Type B pancreatic cell (in vitro differentiated cells): ENCODE measurements around the gene MOB2. TPM values are rescaled to one million over a fixed set of nuclear protein-coding genes. Genes with fewer than 3 reads are reported as not detected.

Experiments
- DNase-seq: peaks from one replicate; pipeline ENCODE4 v3.0.0; 2021; ENCODE audit warnings: mixed read lengths; ENCODE audit not compliant: unreplicated experiment; ENCODE audit errors: extremely low spot score
- H3K27ac Mint-ChIP-seq: 2 replicates; pipeline ENCODE4 v1.8.0; 2021; ENCODE audit warnings: mild to moderate bottlenecking, mixed read lengths
- H3K27me3 Mint-ChIP-seq: 2 replicates; pipeline ENCODE4 v1.8.0; 2021; ENCODE audit warnings: mixed read lengths
- H3K36me3 Mint-ChIP-seq: 2 replicates; pipeline ENCODE4 v1.8.0; 2021; ENCODE audit warnings: mixed read lengths
- H3K4me1 Mint-ChIP-seq: one replicate; pipeline ENCODE4 v1.8.0; 2021; ENCODE audit warnings: mixed read lengths; ENCODE audit not compliant: unreplicated experiment
- H3K4me3 Mint-ChIP-seq: 2 replicates; pipeline ENCODE4 v1.8.0; 2021; ENCODE audit warnings: mild to moderate bottlenecking, mixed read lengths
- H3K9me3 Mint-ChIP-seq: 2 replicates; pipeline ENCODE4 v1.8.0; 2021; ENCODE audit warnings: mixed read lengths
- CTCF ChIP-seq: fragments of 200-600 bp; sonication (generic); conservative IDR thresholded peaks from 2 replicates; pipeline ENCODE4 v1.5.0; 2021; ENCODE audit warnings: antibody characterized with exemption, mild to moderate bottlenecking
- total RNA-seq: library from RNA; stranded (reverse); gene quantifications from 2 replicates; pipeline ENCODE4 v1.2.1, GENCODE V29; 2021; ENCODE audit warnings: low replicate concordance

The MOB2 gene
- total RNA-seq, 1 donor from 2014 or later, result 39.6 TPM

GRCh38 chr11:1520663-1521267 lies 34.2 kb upstream of the MOB2 start:
- TF ChIP-seq CTCF, result no peak
- H3K36me3 Mint-ChIP-seq, result no peaks in the 10 kb centered on the region
- no peak overlapping the region for H3K4me3 Mint-ChIP-seq
- peaks cover 38% of the 10 kb centered on the region for H3K4me1 Mint-ChIP-seq
- no peak for DNase-seq
- no peaks in the 10 kb centered on the region for H3K27me3 Mint-ChIP-seq
- no peak overlapping the region for H3K27ac Mint-ChIP-seq
- no peaks in the 10 kb centered on the region for H3K9me3 Mint-ChIP-seq

- H3K4me1 Mint-ChIP-seq, result peaks cover 38% of the 10 kb centered on the region
- no peaks in the 10 kb centered on the region for H3K36me3 Mint-ChIP-seq
- no peaks in the 10 kb centered on the region for H3K9me3 Mint-ChIP-seq
- no peaks in the 10 kb centered on the region for H3K27me3 Mint-ChIP-seq
- no peak overlapping the region for H3K27ac Mint-ChIP-seq
- TF ChIP-seq CTCF, result no peak
- DNase-seq, result no peak
- H3K4me3 Mint-ChIP-seq, result no peak overlapping the region
Measured at GRCh38 chr11:1520209-1520662, 33.7 kb upstream of the MOB2 start.

GRCh38 chr11:1519028-1520010 lies 32.7 kb upstream of the MOB2 start:
- Mint-ChIP-seq H3K27me3 (no peaks in the 10 kb centered on the region), H3K36me3 (no peaks in the 10 kb centered on the region), H3K4me3 (no peak overlapping the region), H3K9me3 (no peaks in the 10 kb centered on the region), H3K4me1 (peaks cover 41% of the 10 kb centered on the region), H3K27ac (no peak overlapping the region)
- no peak for TF ChIP-seq CTCF
- no peak for DNase-seq

GRCh38 chr11:1518301-1518700 lies 31.7 kb upstream of the MOB2 start:
- Mint-ChIP-seq H3K9me3 (no peaks in the 10 kb centered on the region), H3K4me1 (peaks cover 49% of the 10 kb centered on the region), H3K27me3 (no peaks in the 10 kb centered on the region), H3K36me3 (peaks cover 4% of the 10 kb centered on the region), H3K27ac (no peak overlapping the region), H3K4me3 (no peak overlapping the region)
- TF ChIP-seq CTCF, result no peak
- no peak for DNase-seq

GRCh38 chr11:1517117-1518005 lies 30.8 kb upstream of the MOB2 start:
- H3K36me3 Mint-ChIP-seq, result peaks cover 5% of the 10 kb centered on the region
- H3K4me1 Mint-ChIP-seq, result peaks cover 46% of the 10 kb centered on the region
- H3K27me3 Mint-ChIP-seq, result no peaks in the 10 kb centered on the region

More at GRCh38 chr11:1517117-1518005, 30.8 kb upstream of the MOB2 start:
- Mint-ChIP-seq H3K27ac (peak overlapping the region; percentile 13), H3K4me3 (no peak overlapping the region), H3K9me3 (no peaks in the 10 kb centered on the region)
- DNase-seq, result no peak
- TF ChIP-seq CTCF, result no peak
